ENCODE data around the gene VRK3.
"Not testable (repeated sequence)": the region's sequence is repeated elsewhere in the genome, so short reads cannot be mapped to it uniquely, and the experiment has no call there.

The VRK3 gene

DNA sequence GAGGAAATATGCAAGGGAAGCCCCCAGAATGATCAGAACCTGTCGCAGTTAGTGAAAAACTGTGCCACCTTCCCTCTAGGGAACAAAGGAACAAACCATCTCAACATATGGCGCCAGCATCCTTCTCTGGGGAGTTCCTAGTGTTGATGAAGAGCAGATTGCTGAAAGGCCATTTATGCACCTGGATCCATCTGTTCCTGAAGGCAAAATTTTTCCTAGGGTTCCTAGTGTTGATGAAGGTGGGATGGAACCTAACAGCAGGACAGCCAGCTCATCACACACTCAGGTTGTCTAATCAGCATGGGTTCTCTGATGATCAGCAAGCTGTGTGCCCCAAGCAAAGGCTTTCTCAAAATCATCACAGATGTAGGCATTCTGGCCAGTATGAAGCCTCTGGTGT lies 33.3 kb upstream of the VRK3 start:
- TF ChIP-seq CTCF (IDR thresholded peaks at IDR 0.05; ENCODE audit: borderline replicate concordance, insufficient read depth, low read depth, low read length) = no peak
- no peak overlapping the region for H3K4me3 ChIP-seq (ENCODE audit: low read depth, low read length)

DNA sequence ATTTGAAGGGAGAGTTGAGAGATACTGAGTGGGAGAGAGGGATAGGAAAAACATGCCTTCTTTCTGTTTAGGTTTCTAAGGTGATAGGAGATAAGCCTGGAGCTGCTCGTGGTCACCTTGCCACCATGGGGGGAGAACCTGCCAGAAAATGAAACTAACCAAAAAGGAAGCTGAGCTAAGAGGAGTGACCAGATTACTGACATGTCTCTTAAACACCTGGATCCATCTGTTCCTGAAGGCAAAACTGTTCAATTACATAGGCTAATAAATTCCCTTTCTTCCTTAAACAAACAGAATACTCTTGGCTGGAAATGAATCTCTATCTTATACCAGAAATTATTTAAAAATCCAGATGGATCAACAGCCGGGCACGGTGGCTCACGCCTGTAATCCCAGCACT lies 27.9 kb upstream of the VRK3 start:
- H3K4me3 ChIP-seq (ENCODE audit: low read depth, low read length) = no peak overlapping the region
- TF ChIP-seq CTCF (IDR thresholded peaks at IDR 0.05; ENCODE audit: borderline replicate concordance, insufficient read depth, low read depth, low read length) = no peak

GRCh38 chr19:50051964-50052363 lies 26.8 kb upstream of the VRK3 start:
- TF ChIP-seq CTCF (IDR thresholded peaks at IDR 0.05; ENCODE audit: borderline replicate concordance, insufficient read depth, low read depth, low read length) = no peak
- H3K4me3 ChIP-seq (ENCODE audit: low read depth, low read length) = no peak overlapping the region

- not testable (repeated sequence) for H3K4me3 ChIP-seq (ENCODE audit: low read depth, low read length)
These were observed 26.2 kb upstream of the VRK3 start for GRCh38 chr19:50051228-50051895.

DNA sequence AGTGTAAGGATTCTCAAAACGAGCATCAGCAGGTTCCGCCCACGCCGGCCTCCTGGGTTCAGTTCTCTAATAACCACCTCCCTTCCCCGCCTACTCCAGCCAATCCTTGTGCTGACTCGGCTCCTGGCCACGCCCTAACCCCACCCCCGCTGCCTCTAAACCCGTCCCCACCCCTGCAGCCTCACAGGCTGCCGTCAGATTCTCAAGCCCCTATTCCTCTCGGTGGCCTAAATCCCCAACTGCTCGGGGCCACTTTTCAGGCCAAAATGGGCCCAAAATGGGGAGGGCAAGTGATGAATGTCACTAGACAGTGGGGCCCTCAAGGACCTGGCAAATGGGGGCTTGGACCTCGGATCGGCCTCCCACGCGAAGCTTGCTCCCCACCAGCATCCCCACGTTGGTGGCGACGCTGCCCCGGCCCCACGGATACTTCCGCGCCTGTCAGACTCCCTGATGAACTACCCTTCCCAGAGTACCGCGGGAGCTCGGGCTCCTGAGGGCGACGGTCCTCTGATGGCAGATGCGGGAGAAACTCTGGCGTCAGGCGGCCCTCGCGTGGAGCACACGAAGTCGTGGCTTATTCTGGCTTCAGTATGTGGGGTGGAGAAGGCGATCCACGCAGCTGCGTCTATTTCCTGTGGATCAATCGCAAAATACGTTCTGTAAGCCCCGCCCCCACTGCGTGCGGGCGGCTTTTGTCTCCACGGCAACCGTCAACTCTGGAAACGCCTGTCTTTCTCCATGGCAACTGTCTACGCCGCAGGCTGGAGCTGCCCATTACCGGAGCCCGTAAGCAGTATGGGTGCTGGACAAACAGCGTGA lies 25.4 kb upstream of the VRK3 start:
- TF ChIP-seq CTCF (IDR thresholded peaks at IDR 0.05; ENCODE audit: borderline replicate concordance, insufficient read depth, low read depth, low read length) = no peak
- no peak overlapping the region for H3K4me3 ChIP-seq (ENCODE audit: low read depth, low read length)

GRCh38 chr19:50047671-50048070 lies 22.5 kb upstream of the VRK3 start:
- no peak for TF ChIP-seq CTCF (IDR thresholded peaks at IDR 0.05; ENCODE audit: borderline replicate concordance, insufficient read depth, low read depth, low read length)

GRCh38 chr19:50046649-50047503 lies 21.7 kb upstream of the VRK3 start:
- no peak overlapping the region for H3K4me3 ChIP-seq (ENCODE audit: low read depth, low read length)
- peak; percentile 44; the same call in 1 of the 2 replicates for TF ChIP-seq CTCF (IDR thresholded peaks at IDR 0.05; ENCODE audit: borderline replicate concordance, insufficient read depth, low read depth, low read length)

More at GRCh38 chr19:50047671-50048070, 22.5 kb upstream of the VRK3 start:
- H3K4me3 ChIP-seq (ENCODE audit: low read depth, low read length) = no peak overlapping the region

Measured in GM12875 (cell line).